HG02610 (cell line): ENCODE measurements around the gene RAD50.
"Not testable (repeated sequence)": the region's sequence is repeated elsewhere in the genome, so short reads cannot be mapped to it uniquely, and the experiment has no call there.

Experiments used
- ATAC-seq: cut with Tn5 transposase; IDR thresholded peaks from one replicate; pipeline ENCODE4 v1.9.1; 2021; ENCODE audit warnings: mild to moderate bottlenecking, moderate library complexity; ENCODE audit not compliant: unreplicated experiment

RAD50 gene

DNA sequence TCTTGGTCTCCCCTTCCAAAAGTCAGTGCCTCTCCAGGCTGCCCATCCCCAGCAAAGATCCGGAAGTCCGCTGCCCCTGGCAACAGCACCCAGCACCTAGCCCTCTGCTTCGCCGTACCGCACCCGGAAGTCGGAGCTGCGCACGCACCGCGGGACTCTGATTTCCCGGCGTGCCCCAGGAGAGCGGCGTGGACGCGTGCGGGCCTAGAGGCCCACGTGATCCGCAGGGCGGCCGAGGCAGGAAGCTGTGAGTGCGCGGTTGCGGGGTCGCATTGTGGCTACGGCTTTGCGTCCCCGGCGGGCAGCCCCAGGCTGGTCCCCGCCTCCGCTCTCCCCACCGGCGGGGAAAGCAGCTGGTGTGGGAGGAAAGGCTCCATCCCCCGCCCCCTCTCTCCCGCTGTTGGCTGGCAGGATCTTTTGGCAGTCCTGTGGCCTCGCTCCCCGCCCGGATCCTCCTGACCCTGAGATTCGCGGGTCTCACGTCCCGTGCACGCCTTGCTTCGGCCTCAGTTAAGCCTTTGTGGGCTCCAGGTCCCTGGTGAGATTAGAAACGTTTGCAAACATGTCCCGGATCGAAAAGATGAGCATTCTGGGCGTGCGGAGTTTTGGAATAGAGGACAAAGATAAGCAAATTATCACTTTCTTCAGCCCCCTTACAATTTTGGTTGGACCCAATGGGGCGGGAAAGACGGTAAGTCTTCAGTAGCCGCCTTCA, at the start of gene RAD50:
RAD50 (plus strand) TSS at position 215 of the 715 bp plus-strand sequence; CDS start at position 563, 348 bp downstream.
- peak; percentile 97 for ATAC-seq

DNA sequence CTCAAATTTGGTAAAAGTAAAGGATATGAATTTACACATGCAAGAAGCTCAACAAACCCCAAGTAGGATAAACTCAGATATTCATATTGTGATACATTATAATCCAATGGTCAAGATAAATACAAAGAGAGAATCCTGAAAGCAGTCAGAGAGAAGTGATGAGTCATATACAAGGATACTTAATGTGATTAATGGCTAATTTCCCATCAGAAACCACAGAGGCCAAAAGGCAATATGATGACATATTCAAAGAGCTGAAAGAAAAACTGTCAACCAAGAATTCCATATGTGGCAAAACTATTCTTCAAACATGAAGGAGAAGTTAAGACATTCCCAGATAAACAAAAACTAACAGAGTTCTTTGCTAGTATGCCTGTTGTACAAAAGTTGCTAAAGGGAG, 46.7 kb upstream of the RAD50 start:
- ATAC-seq, result no peak

DNA sequence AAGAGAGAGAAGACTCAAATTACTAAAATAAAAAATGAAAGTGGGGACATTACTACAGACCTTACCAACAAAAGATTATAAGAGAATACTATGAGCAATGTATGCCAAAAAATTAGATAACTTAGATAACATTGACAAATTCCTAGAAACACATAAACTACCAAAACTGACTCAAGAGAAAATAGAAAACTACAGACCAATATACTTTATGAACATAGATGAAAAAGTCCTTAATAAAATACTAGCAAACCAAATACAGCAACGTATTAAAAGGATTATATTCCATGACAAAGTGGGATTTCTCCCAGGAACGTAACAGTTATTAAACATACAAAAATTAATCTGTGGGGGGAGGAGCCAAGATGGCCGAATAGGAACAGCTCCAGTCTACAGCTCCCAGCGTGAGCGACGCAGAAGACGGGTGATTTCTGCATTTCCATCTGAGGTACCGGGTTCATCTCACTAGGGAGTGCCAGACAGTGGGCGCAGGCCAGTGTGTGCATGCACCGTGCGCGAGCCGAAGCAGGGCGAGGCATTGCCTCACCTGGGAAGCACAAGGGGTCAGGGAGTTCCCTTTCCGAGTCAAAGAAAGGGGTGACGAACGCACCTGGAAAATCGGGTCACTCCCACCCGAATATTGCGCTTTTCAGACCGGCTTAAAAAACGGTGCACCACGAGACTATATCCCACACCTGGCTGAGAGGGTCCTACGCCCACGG, 43.0 kb upstream of the RAD50 start:
- ATAC-seq, result not testable (repeated sequence)

DNA sequence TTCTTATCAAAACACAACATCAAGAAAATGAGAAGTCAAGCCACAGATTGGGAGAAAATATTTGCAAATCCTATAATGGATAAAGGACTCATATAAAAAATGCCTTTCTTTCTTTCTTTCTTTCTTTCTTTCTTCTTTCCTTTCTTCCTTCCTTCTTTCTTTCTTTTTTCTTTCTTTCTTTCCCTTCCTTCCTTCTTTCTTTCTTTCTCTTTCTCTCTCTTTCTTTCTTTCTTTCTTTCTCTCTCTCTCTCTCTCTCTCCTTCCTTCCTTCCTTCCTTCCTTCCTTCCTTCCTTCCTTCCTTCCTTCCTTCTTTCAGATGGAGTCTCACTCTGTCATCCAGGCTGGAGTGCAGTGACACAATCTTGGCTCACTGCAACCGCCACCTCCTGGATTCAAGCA, 34.7 kb upstream of the RAD50 start:
- not testable (repeated sequence) for ATAC-seq

DNA sequence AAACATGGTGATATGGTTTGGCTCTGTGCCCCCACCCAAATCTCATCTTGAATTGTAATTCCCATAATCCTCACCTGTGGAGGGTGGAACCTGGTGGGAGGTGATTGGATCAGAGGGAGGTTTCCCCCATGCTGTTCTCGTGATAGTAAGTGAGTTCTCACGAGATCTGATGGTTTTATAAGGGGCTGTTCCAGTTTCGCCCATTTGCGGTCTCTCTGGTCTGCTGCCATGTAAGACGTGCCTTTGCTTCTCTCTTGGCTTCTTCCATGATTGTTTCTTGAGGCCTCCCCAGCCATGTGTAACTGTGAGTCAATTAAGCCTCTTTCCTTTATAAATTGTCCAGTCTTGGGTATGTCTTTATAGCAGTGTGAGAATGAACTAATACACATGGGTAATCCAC, 31.9 kb upstream of the RAD50 start:
- ATAC-seq, result not testable (repeated sequence)

DNA sequence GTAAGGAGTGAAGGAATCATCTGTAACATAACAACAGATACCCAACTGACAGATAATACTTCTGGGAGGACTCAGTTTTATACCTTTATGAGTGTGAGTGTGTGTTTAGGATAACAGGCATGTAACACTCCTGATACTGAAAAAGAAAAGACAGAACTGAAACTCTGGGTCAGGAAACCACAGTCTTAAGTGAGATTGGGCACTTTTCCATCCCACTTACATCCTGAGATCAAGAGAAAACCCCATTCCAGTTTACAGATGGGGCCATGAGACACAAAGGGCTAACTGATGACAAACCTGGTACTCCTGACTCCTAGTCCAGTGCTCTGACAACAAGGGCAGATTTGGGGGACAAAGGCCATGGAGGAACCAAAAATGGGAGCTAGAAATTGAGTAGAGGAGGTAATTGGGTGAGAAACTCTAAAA, 31.5 kb upstream of the RAD50 start:
- ATAC-seq, result peak; percentile 73

DNA sequence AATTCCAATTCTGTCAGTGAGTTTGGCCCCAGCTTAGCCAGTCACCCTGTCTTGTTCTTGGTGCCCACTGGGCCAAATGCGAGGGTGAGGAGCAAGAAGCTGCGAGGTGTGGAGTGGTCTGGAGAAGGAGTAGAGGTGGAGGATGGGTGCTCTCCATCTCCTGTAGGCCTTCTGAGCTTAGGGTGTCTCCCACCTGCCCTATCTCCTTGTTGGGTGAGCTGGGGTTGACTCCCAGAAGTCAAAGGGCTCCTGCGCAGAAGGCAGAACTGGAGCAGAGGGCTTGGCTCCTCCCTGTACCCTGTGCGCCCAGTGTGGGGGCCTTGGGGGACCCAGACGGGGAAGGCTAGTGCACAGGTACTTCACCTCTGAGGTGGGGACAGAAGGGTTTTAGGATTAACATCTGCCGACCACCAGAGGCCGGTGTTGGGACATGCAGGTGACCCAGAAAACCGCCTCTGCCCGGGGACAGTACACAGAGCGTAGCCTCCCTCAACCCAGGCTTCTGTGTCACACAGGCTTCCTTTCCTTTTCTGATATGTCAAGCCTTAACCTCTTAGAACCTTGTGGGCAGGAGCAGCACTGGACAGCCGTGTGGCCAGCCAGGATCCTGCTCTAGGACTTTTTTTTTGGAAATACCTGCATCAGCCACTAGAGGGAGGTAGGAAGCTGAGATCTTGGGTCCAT, 30.3 kb upstream of the RAD50 start:
- ATAC-seq, result peak; percentile 31

DNA sequence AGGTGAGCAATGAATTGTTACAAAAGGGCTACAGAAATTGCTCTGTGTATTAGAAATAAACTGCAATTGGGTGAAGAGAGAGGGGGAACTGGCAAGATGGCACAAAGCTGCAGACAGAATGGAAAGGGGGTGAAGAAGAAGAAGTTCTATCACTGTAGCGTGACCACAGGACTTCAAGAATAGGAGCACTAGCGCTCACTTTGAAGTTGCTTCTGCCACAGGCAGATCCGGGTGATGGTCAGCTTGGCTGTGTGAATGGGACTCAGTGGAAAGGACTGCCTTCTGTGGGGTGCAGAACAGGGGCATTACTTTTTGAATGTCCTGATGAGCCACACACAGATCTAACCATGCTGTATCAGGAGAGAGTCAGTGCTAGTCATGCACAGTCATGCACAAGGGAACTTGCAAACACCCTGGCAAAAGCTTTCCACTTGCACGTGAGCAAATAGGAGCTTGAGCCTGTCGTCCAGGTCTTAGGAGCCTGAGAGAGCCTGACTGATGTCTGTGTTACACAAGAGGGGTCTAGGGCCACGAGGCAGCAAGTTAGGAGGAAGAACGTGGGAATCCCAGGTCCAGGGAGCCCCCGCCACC, 29.7 kb upstream of the RAD50 start:
- ATAC-seq, result no peak

DNA sequence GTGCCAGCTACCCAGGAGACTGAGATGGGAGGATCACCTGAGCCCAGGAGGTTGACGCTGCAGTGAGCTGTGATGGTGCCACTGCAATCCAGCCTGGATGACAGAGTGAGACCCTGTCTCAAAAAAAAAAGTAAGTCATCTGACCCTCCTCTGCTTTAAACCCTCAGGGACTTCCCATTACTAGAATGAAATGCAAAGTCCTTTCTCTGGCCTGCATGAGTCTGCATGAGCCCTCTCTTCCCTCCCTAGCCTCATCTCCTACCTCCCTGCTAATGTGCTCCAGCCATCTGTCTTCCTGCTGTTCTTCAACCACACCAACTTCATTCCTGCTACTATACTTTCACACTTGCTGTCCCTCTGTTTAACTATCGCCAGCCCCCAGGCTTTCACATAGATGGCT, 28.8 kb upstream of the RAD50 start:
- no peak for ATAC-seq

DNA sequence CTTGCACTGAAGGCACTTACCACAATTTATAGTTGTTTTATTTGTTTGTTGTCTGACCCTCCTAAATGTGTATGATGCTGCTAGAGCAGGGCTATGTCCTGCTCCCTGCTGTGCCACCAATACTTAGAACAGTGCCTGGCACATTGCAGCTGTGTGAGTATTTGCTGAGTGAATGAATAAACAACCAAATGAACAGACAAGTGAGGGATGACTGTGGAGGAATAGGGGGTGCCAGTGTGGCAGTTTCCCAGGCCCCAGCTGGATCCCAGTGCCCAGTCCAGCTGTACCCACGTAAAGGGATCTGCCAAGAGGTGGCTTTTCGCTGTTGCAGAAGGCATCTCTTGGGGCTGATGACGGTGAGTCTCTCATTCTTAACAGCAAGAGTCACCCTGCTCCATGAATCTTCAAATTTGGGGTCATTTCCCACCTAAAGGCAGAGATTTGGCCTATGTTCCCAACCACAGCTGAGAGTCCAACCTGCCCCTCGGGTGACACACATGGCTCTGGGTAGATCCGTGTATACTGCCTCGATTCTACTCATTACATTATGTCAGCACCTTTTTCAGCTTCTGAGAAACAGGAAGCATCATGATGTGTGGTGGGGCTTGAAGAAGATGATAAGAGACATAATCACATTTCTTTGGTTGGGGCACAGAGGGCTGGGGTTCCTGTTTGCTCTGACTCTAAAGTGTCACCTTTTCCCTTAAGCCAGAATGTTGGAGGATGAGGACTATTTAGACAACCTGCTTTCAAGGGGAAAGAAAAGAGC, 27.7 kb upstream of the RAD50 start:
- no peak for ATAC-seq

DNA sequence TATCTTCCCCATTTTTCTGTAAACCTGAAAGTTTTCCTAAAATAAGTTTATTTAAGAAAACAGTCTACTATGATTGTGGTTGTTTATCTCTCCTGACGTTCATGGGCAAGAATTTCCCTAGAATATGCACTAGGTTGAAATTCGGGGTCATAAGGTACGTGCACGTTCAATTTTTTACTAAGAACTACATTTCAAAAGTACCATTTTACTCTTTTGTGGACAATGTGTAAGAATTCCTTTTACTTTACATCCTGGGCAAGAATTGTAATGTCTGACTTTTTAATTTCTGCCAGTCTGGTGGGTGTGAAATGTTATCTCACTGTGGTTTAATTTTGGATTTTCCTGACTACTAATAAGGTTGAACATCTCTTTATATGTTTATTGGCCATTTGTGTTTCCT, 25.8 kb upstream of the RAD50 start:
- ATAC-seq, result no peak

DNA sequence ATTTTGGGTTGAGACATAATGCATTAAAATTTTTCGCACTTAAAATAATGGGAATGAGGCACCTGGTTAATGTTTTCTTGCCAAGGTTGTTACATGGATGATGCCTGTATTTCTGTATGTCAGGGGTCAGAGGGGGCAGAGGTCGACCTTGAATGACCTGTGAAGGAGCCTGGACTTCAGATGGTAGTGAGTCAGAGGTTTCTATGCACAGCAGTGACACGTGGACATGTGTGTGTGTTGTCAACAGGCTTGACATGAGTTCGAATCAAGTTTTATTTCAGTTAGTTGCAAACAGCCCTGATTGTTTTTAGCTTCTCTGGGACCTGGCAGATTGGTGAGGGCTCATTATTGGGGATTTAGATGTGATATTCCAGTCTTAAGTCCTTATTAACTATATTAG, 17.1 kb upstream of the RAD50 start:
- no peak for ATAC-seq

DNA sequence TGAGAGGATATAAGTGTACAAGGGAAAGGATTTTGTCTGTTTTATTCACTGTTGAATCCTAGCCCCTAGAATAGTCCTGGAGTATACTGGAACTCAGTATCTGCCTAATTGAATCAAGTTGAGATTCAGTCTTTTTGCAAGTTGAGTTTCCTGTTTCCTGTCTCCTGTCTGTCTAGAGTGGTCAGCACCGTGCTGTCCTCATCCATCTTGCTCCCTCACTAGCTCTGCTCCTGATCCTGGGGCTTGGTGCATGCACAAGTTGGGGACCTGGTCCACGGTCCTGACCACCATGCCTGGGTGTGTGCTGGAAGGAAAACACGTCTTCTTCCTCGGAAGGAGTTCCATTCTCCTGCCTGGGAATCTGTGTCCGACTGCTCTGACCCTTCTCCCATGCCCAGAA, 16.6 kb upstream of the RAD50 start:
- ATAC-seq, result no peak

DNA sequence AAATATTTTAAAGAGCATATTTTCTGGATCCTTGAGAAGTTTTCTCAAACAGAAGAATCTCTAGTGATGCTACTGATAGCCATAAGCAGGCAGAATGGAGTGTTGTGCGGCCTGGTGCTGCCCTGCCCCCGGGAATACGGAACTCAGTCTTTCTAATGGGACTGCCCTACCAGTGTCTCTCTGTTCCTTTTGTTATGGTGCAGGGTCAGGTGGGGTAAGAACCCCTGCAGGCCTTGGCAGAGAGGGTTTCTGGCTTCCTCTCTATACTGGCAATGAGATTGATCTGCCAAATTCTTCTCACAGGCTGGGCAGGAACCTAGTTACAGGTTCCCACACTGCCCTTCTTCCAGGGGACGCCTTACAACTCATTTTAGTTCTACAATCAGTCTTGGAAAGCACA, 16.0 kb upstream of the RAD50 start:
- no peak for ATAC-seq

DNA sequence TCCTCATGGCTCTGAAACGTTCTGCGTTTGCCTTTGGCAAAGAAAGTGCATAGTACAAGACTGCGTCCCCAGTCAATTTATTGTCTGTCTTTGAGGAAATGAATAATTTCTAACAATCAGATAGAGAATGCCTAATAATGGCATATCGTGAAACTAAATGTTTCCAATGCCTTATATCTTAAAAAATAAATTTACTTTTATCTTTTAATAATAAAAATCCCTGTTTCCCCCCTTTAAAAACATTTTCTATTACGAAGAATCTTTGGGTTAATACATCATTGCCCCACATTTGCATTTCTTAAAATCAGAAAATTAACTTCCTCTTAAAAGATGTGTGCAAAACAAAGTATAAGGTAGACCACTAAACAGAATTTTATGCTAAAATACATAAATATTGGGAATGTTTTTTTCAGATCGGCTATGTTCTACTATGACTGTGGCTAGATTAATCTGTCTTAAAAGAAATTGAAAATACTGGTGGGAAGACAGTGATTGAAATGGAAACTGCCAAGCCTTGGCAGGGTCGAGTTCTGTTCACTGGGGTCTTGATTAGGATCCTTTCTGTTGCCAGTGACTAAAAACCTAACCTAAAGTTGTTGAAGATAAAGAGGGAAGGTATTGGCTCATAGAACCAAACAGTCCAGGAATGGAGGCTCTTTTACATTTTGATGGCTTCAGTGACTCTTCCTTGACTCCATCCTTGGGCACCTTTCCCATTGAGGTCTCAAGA, 13.1 kb upstream of the RAD50 start, which contains the start of gene IL5:
IL5 (minus strand) TSS at position 51 of the 730 bp plus-strand sequence; CDS start at position 7, 44 bp downstream.
- no peak for ATAC-seq

DNA sequence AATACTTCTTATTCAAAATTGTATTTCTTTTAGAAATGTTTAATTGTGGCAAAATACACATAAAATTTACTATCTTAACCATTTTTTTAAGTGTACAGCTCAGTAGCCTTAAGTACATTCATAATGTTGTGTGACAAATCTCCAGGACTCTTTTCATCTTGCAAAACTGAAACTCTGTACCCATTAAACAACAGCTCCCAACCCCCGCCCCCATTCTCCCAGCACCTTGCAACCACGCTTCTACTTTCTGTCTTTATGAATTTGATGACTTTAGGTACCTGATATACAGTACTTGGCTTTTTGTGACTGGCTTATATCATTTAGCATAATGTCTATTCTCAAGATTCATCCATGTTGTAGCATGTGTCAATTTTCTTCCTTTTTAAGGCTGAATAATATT, 10.7 kb upstream of the RAD50 start:
- ATAC-seq, result no peak

DNA sequence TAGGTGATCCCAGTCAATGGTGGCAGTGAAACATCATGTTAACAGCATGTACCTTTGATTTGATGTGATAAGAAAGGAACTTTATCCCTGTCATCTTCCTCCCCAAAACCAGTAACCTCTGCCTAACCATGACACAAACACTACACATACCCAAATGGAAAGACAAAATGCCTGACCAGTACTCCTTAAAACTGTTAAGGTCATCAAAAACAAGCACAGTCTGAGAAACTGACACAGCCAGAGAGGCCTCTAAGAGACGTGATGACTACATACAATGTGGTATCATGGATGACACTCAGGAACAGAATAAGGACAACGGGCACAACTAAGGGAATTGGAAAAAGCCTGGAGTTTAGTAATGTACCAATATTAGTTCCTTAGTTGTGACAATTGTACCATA, 9.5 kb upstream of the RAD50 start:
- ATAC-seq, result no peak

DNA sequence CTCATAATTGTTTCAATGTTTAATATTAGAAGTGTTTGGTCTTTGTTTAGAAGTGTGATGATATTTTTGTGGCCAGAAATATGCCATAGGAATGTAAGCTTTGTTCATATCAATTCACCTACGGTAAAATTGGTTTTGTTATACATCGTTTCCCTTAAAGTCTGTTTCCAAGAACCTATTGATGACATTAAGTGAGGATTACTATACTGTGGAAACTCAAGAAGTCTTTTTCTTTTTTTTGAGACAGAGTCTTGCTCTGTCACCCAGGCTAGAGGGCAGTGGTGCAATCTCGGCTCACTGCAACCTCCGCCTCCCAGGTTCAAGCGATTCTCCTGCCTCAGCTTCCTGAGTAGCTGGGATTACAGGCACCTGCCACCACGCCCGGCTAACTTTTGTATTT, 7.9 kb upstream of the RAD50 start:
- not testable (repeated sequence) for ATAC-seq

DNA sequence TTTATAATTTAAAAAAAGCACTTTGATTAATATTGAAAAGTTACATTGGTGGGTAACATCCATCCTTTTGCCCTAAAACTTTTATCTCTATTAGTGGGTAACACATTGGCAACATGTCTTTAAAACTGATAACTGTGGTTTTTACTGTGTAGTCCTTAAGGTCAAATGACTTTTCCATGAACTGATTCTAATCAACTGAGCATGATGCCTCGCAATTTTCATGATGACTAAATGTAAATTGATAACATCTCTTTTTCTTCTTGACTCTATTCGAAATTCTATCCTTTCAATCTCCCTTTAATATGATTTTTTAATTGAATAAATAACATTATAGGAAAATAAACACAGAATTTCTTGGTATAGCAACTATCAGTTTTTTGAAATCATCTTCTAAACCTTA, 7.2 kb upstream of the RAD50 start:
- no peak for ATAC-seq

DNA sequence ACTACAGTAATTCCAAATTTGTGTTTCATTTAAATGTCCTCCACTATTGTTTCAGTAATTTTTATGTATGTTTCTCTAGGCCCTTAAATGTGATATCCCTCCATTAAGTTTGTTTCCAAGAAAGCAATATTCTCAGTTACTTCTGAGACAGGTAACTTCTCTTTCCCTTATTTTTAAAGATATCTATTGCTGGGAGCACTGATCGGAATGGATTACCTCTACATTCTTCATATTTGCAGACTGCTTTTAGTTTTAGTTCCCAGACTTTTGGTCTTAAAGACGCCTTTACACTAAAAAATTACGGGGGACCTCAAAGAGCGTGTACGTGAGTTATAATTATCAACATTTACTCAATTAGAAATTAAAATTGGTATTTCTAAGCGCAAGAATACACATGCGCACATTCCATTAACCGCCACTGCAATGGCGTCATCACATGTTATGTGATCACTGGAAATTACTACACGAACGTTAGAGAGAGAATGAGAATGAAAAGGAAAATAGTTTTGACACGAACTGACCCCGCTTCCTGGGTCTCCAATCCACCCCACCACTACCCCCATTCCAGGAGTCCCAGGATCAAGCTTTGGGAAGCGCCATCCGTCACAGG, 519 bp upstream of the RAD50 start:
- ATAC-seq, result no peak
